ENCODE measurements around the gene ITGA3. TPM values are rescaled to one million over a fixed set of nuclear protein-coding genes. Genes with fewer than 3 reads are reported as not detected.

ITGA3 gene
- total RNA-seq, 4 donors from 2014 or later: 14.3 to 73.1 (median 33.4) TPM

DNA sequence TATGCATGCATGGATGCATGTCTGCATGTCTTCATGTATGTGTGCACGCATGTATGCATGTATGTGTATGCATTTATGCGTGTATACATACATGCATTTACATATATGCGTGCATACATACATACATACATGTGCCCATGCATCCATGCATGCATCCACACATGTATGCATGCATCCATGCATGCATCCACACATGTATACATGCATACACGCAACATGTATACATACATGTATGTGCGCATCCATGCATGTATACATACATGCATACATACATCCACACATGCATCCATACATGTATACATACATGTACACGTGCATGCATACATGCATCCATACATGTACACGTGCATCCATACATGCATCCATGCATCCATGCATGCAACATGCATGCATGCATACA lies 31.1 kb upstream of the ITGA3 start:
- Histone ChIP-seq H3K4me1 (peaks cover 0 to 20% of the 10 kb centered on the region in 2 donors), H3K27ac (no peak overlapping the region), H3K4me3 (no peak overlapping the region), H3K9me3 (no peaks in the 10 kb centered on the region), H3K36me3 (no peaks in the 10 kb centered on the region), H3K27me3 (no peaks in the 10 kb centered on the region)
- intact Hi-C loops (cut with DNase I; ENCODE audit: low total_unique reads): no loop called here
- no peak for DNase-seq
- no peak for TF ChIP-seq POLR2A (IDR thresholded peaks at IDR 0.05)
- TF ChIP-seq, protein P1, sequence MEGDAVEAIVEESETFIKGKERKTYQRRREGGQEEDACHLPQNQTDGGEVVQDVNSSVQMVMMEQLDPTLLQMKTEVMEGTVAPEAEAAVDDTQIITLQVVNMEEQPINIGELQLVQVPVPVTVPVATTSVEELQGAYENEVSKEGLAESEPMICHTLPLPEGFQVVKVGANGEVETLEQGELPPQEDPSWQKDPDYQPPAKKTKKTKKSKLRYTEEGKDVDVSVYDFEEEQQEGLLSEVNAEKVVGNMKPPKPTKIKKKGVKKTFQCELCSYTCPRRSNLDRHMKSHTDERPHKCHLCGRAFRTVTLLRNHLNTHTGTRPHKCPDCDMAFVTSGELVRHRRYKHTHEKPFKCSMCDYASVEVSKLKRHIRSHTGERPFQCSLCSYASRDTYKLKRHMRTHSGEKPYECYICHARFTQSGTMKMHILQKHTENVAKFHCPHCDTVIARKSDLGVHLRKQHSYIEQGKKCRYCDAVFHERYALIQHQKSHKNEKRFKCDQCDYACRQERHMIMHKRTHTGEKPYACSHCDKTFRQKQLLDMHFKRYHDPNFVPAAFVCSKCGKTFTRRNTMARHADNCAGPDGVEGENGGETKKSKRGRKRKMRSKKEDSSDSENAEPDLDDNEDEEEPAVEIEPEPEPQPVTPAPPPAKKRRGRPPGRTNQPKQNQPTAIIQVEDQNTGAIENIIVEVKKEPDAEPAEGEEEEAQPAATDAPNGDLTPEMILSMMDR (IDR thresholded peaks at IDR 0.05): no peak

DNA sequence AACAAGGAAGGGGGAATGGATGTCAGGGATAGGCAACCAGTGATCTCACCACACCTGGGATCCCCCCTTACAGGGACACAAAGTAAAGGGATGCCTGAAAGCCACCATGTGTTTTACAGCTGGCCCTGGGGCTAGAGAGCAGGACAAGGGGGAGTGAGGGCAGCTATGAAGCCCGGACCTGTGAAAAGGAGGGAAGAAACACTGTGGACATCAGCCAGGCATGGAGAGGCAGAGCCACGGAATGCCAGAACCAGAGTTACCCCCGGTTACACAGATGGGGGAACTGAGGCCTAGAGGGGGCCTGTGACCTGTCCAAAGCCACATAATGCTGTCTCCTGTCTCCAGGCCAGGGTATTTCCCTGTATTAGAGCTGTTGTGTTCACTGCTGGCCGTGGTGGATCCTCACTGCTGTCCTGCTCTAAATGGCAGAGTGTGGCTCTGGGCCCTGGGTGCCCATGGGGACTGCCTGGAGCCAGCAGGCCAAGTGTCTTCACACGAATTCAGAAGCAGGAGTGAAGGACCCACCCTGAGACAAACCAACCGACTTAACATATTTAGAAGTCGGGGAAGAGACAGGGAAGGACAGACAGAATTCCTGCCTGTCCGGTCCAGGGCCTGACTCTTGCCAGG lies 29.7 kb upstream of the ITGA3 start:
- no peak for DNase-seq
- intact Hi-C loops (cut with DNase I; ENCODE audit: low total_unique reads): loop anchor here (2.0 kb wide), 1 partner anchor 63 kb away; no protein-coding TSS in a partner anchor
- no peak for TF ChIP-seq POLR2A (IDR thresholded peaks at IDR 0.05)
- TF ChIP-seq, protein P1 (IDR thresholded peaks at IDR 0.05): no peak

GRCh38 chr17:50026837-50027171 lies 29.1 kb upstream of the ITGA3 start:
- Histone ChIP-seq H3K4me3 (peak overlapping the region in 1 of 2 donors; percentile 14), H3K27me3 (no peaks in the 10 kb centered on the region), H3K4me1 (peaks cover 0 to 20% of the 10 kb centered on the region in 2 donors), H3K9me3 (no peaks in the 10 kb centered on the region), H3K36me3 (no peaks in the 10 kb centered on the region), H3K27ac (peak overlapping the region in 1 of 2 donors; percentile 45)
- TF ChIP-seq, protein P1 (IDR thresholded peaks at IDR 0.05): peak; percentile 89 to 97 (median 96)
- TF ChIP-seq POLR2A (IDR thresholded peaks at IDR 0.05): no peak
- intact Hi-C loops (cut with DNase I; ENCODE audit: low total_unique reads): loop anchor here (2.0 kb wide), 1 partner anchor 62 kb away; no protein-coding TSS in a partner anchor
- DNase-seq: peak; percentile 82 to 90

More for the DNA sequence above, 29.7 kb upstream of the ITGA3 start:
- H3K36me3 ChIP-seq: no peaks in the 10 kb centered on the region
- H3K9me3 ChIP-seq: no peaks in the 10 kb centered on the region
- no peak overlapping the region for H3K4me3 ChIP-seq
- no peak overlapping the region for H3K27ac ChIP-seq
- H3K27me3 ChIP-seq: no peaks in the 10 kb centered on the region
- peaks cover 0 to 20% of the 10 kb centered on the region in 2 donors for H3K4me1 ChIP-seq

DNA sequence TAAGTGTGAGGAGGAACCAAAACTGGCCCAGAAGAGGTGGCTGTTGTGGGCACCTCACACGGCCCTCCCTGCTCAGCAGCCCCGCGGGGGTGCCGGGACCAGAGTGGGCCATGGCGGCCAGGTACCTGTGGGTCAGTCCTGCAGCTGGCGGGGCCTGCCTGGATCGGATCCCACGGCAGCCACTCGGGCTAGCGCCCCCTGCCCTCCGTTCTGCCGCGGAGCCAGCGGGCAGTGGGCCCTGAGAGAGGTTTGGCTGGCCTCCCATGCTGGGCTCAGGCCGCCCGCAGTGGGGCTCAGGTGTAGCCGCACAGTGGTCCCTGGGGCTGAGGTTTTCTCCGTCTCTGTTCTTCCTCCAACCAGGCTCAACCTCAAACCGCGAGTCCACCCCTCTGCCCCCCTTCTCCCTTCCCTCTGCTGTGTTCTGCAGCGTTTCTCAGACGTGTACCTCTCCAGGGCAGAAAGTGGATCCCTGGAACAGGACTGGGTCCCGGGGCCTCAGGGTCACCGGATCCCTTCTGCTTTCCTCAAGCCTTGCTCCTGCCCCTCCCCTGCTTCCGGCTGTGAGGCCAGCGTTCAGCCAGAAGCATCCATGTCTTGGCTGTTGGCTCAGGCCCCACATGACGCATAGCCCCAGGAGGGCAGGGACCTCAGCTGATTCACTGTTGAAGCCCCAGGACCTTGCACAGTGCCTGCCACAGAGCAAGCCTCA lies 28.6 kb upstream of the ITGA3 start:
- Histone ChIP-seq H3K27me3 (no peaks in the 10 kb centered on the region), H3K9me3 (no peaks in the 10 kb centered on the region), H3K36me3 (no peaks in the 10 kb centered on the region), H3K4me1 (peaks cover 0 to 20% of the 10 kb centered on the region in 2 donors), H3K4me3 (peak overlapping the region in 1 of 2 donors; percentile 14), H3K27ac (peak overlapping the region; percentile 6 to 45)
- DNase-seq: peak; percentile 76 to 79
- TF ChIP-seq, protein P1 (IDR thresholded peaks at IDR 0.05): no peak
- TF ChIP-seq POLR2A (IDR thresholded peaks at IDR 0.05): no peak
- intact Hi-C loops (cut with DNase I; ENCODE audit: low total_unique reads): loop anchor here (2.0 kb wide), 1 partner anchor 61 kb away; no protein-coding TSS in a partner anchor
